Type B pancreatic cell (in vitro differentiated cells): ENCODE results near the gene EPAS1. TPM values are rescaled to one million over a fixed set of nuclear protein-coding genes. Genes with fewer than 3 reads are reported as not detected.

ENCODE experiments used
- DNase-seq: peaks from one replicate; pipeline ENCODE4 v3.0.0; 2021; ENCODE audit warnings: mixed read lengths; ENCODE audit not compliant: unreplicated experiment; ENCODE audit errors: extremely low spot score
- H3K27ac Mint-ChIP-seq: 2 replicates; pipeline ENCODE4 v1.8.0; 2021; ENCODE audit warnings: mild to moderate bottlenecking, mixed read lengths
- H3K27me3 Mint-ChIP-seq: 2 replicates; pipeline ENCODE4 v1.8.0; 2021; ENCODE audit warnings: mixed read lengths
- H3K36me3 Mint-ChIP-seq: 2 replicates; pipeline ENCODE4 v1.8.0; 2021; ENCODE audit warnings: mixed read lengths
- H3K4me1 Mint-ChIP-seq: one replicate; pipeline ENCODE4 v1.8.0; 2021; ENCODE audit warnings: mixed read lengths; ENCODE audit not compliant: unreplicated experiment
- H3K4me3 Mint-ChIP-seq: 2 replicates; pipeline ENCODE4 v1.8.0; 2021; ENCODE audit warnings: mild to moderate bottlenecking, mixed read lengths
- H3K9me3 Mint-ChIP-seq: 2 replicates; pipeline ENCODE4 v1.8.0; 2021; ENCODE audit warnings: mixed read lengths
- CTCF ChIP-seq: fragments of 200-600 bp; sonication (generic); conservative IDR thresholded peaks from 2 replicates; pipeline ENCODE4 v1.5.0; 2021; ENCODE audit warnings: antibody characterized with exemption, mild to moderate bottlenecking
- total RNA-seq: library from RNA; stranded (reverse); gene quantifications from 2 replicates; pipeline ENCODE4 v1.2.1, GENCODE V29; 2021; ENCODE audit warnings: low replicate concordance

Gene EPAS1
- total RNA-seq, 1 donor from 2014 or later, result 59.8 TPM

- Mint-ChIP-seq H3K36me3 (peaks cover 15% of the 10 kb centered on the region), H3K27ac (no peak overlapping the region), H3K27me3 (no peaks in the 10 kb centered on the region), H3K4me1 (peaks cover 11% of the 10 kb centered on the region), H3K4me3 (no peak overlapping the region), H3K9me3 (no peaks in the 10 kb centered on the region)
- DNase-seq, result peak; percentile 60
- no peak for TF ChIP-seq CTCF
These were observed 85.3 kb downstream of the EPAS1 start for GRCh38 chr2:46382331-46383112.

- Mint-ChIP-seq H3K36me3 (peaks cover 15% of the 10 kb centered on the region), H3K27ac (no peak overlapping the region), H3K9me3 (no peaks in the 10 kb centered on the region), H3K4me1 (peaks cover 11% of the 10 kb centered on the region), H3K27me3 (no peaks in the 10 kb centered on the region), H3K4me3 (no peak overlapping the region)
- no peak for TF ChIP-seq CTCF
- DNase-seq, result peak; percentile 29
These were observed 85.8 kb downstream of the EPAS1 start for GRCh38 chr2:46383113-46383395.

- H3K4me1 Mint-ChIP-seq, result peaks cover 6% of the 10 kb centered on the region
- DNase-seq, result peak; percentile 39
- no peak for TF ChIP-seq CTCF
- no peaks in the 10 kb centered on the region for H3K27me3 Mint-ChIP-seq
- H3K4me3 Mint-ChIP-seq, result no peak overlapping the region
- peaks cover 13% of the 10 kb centered on the region for H3K36me3 Mint-ChIP-seq
- no peak overlapping the region for H3K27ac Mint-ChIP-seq
- H3K9me3 Mint-ChIP-seq, result no peaks in the 10 kb centered on the region
These were observed 86.7 kb downstream of the EPAS1 start for GRCh38 chr2:46383784-46384456.

GRCh38 chr2:46384457-46384815, 87.2 kb downstream of the EPAS1 start:
- H3K36me3 Mint-ChIP-seq, result peaks cover 17% of the 10 kb centered on the region
- TF ChIP-seq CTCF, result no peak

GRCh38 chr2:46385786-46386577, 88.8 kb downstream of the EPAS1 start:
- Mint-ChIP-seq H3K27ac (no peak overlapping the region), H3K4me1 (no peaks in the 10 kb centered on the region), H3K4me3 (no peak overlapping the region), H3K36me3 (peaks cover 15% of the 10 kb centered on the region), H3K9me3 (peaks cover 4% of the 10 kb centered on the region), H3K27me3 (no peaks in the 10 kb centered on the region)
- TF ChIP-seq CTCF, result no peak
- DNase-seq, result peak; percentile 64

More at GRCh38 chr2:46384457-46384815, 87.2 kb downstream of the EPAS1 start:
- H3K9me3 Mint-ChIP-seq, result peaks cover 3% of the 10 kb centered on the region
- H3K27ac Mint-ChIP-seq, result no peak overlapping the region
- peak; percentile 48 for DNase-seq
- H3K4me3 Mint-ChIP-seq, result no peak overlapping the region
- no peaks in the 10 kb centered on the region for H3K27me3 Mint-ChIP-seq
- peaks cover 4% of the 10 kb centered on the region for H3K4me1 Mint-ChIP-seq
